ENCODE data around the gene SOX6. TPM values are rescaled to one million over a fixed set of nuclear protein-coding genes. Genes with fewer than 3 reads are reported as not detected.

SOX6 gene
- total RNA-seq, 4 donors from 2014 or later = 25.3 to 42.3 (median 37.4) TPM

- peak in 1 of 2 donors; percentile 13 for DNase-seq
- in situ Hi-C loops (cut with MboI; ENCODE audit: low sequenced_read_pairs in 4 of 4) = no loop called here
Observed at GRCh38 chr11:16356761-16357393, 531 bp upstream of the SOX6 start.

DNA sequence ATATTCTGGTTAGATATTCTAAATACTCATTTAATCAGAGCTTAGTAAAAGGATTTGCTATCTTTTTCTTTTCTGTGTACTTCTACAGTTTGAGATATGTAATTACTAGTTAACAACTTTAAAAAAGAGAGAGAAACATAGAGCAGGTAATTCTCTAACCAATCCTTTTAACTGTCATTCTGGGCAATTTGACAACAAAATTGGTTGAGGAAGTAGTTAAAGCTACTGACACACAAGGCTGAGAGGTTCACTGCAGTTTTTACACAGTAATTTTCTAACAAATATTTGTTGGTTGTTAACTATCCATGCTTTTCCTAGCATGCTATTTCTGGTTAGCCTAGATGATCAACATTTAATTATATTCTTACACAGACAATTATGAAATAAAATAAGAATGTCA, 3.6 kb downstream of the SOX6 start:
- TF ChIP-seq, protein P1, sequence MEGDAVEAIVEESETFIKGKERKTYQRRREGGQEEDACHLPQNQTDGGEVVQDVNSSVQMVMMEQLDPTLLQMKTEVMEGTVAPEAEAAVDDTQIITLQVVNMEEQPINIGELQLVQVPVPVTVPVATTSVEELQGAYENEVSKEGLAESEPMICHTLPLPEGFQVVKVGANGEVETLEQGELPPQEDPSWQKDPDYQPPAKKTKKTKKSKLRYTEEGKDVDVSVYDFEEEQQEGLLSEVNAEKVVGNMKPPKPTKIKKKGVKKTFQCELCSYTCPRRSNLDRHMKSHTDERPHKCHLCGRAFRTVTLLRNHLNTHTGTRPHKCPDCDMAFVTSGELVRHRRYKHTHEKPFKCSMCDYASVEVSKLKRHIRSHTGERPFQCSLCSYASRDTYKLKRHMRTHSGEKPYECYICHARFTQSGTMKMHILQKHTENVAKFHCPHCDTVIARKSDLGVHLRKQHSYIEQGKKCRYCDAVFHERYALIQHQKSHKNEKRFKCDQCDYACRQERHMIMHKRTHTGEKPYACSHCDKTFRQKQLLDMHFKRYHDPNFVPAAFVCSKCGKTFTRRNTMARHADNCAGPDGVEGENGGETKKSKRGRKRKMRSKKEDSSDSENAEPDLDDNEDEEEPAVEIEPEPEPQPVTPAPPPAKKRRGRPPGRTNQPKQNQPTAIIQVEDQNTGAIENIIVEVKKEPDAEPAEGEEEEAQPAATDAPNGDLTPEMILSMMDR (IDR thresholded peaks at IDR 0.05 in 4 of 5, conservative IDR thresholded peaks at IDR 0.05 in 1 of 5) = no peak
- no peak for TF ChIP-seq POLR2A (IDR thresholded peaks at IDR 0.05)
- H3K27ac ChIP-seq = peak overlapping the region; percentile 5 to 76 (median 64)
- peaks cover 52 to 59% of the 10 kb centered on the region in 2 donors for H3K4me1 ChIP-seq
- H3K9me3 ChIP-seq = no peaks in the 10 kb centered on the region
- no peaks in the 10 kb centered on the region for H3K27me3 ChIP-seq
- ATAC-seq (no peak), DNase-seq (no peak)
- in situ Hi-C loops (cut with MboI; ENCODE audit: low sequenced_read_pairs in 4 of 4) = no loop called here
- no peaks in the 10 kb centered on the region for H3K36me3 ChIP-seq
- no peak overlapping the region for H3K4me3 ChIP-seq
- intact Hi-C loops (cut with DNase I; ENCODE audit: low total_unique reads) = no loop called here

More at GRCh38 chr11:16356761-16357393, 531 bp upstream of the SOX6 start:
- Histone ChIP-seq H3K9me3 (no peaks in the 10 kb centered on the region), H3K27me3 (no peaks in the 10 kb centered on the region), H3K4me3 (peak overlapping the region in 2 of 4 donors; percentile 3 to 8), H3K27ac (peak overlapping the region; percentile 55 to 73 (median 68)), H3K36me3 (no peaks in the 10 kb centered on the region), H3K4me1 (peaks cover 50 to 61% of the 10 kb centered on the region in 2 donors)
- intact Hi-C loops (cut with DNase I; ENCODE audit: low total_unique reads) = loop anchor here (5.0 kb wide), 1 partner anchor 170 kb away; no protein-coding TSS in a partner anchor
- TF ChIP-seq, protein P1 (IDR thresholded peaks at IDR 0.05 in 4 of 5, conservative IDR thresholded peaks at IDR 0.05 in 1 of 5) = no peak
- TF ChIP-seq POLR2A (IDR thresholded peaks at IDR 0.05) = no peak
- ATAC-seq = peak; percentile 31 to 47

DNA sequence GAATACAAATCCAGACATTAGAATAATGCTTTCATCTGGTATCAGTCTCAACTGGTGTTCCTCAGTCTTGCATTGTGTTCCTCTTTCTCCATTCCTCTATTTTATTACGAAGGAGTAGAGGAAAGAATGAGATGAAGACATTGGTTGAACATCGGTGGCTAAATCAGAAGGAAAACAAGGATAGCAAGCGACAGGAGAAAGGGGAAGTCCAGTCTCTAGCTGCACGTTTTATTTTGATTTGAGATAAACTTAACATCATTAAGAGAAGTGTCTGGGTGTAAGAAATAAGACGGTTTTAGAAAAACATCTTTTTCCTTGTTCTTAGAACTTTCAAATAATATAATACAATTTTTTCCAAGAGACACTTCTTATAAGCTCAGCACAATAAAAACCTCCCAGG, 6.2 kb downstream of the SOX6 start:
- TF ChIP-seq POLR2A (IDR thresholded peaks at IDR 0.05) = no peak
- TF ChIP-seq, protein P1 (IDR thresholded peaks at IDR 0.05 in 4 of 5, conservative IDR thresholded peaks at IDR 0.05 in 1 of 5) = no peak
- H3K27ac ChIP-seq = peak overlapping the region in 3 of 4 donors; percentile 9 to 88 (median 55)
- intact Hi-C loops (cut with DNase I; ENCODE audit: low total_unique reads) (no loop called here), in situ Hi-C loops (cut with MboI; ENCODE audit: low sequenced_read_pairs in 4 of 4) (no loop called here)
- ATAC-seq = no peak
- H3K4me1 ChIP-seq = peaks cover 49 to 60% of the 10 kb centered on the region in 2 donors
- no peaks in the 10 kb centered on the region for H3K9me3 ChIP-seq
- no peaks in the 10 kb centered on the region for H3K36me3 ChIP-seq
- DNase-seq = no peak
- H3K4me3 ChIP-seq = no peak overlapping the region
- H3K27me3 ChIP-seq = no peaks in the 10 kb centered on the region

- peak overlapping the region; percentile 82 to 89 (median 85) for H3K27ac ChIP-seq
- in situ Hi-C loops (cut with MboI; ENCODE audit: low sequenced_read_pairs in 4 of 4) = no loop called here
- no peaks in the 10 kb centered on the region for H3K36me3 ChIP-seq
- intact Hi-C loops (cut with DNase I; ENCODE audit: low total_unique reads) = loop anchor here (2.0 to 5.0 kb wide), 2 partner anchors 51 to 259 kb away; no protein-coding TSS in a partner anchor
- DNase-seq (peak; percentile 63 to 77), ATAC-seq (peak; percentile 86 to 95)
- peaks cover 33 to 44% of the 10 kb centered on the region in 2 donors for H3K4me1 ChIP-seq
- H3K4me3 ChIP-seq = peak overlapping the region in 2 of 4 donors; percentile 5 to 21
- no peaks in the 10 kb centered on the region for H3K27me3 ChIP-seq
- TF ChIP-seq POLR2A (IDR thresholded peaks at IDR 0.05) = no peak
- H3K9me3 ChIP-seq = no peaks in the 10 kb centered on the region
Observed at GRCh38 chr11:16347928-16348685, 8.2 kb downstream of the SOX6 start.

DNA sequence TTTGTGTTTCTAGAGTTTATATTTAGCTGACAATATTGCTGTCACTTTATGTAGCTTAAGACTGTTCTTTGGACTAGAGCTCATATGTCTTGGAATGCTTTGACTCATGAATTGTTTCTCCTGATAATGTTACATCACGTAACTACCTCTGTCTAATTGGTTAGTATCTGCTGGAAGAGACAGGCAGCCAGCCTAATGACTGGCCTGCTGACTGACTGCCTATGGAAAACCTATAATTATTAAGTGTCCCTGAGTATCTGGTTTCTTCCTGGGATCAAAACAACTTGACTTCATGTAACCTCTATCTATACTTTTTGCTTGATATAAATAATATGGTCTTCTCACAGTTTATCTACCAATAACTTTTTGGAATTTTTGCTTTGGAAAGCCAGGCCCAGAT, 9.4 kb downstream of the SOX6 start:
- intact Hi-C loops (cut with DNase I; ENCODE audit: low total_unique reads) = loop anchor here (2.0 to 5.0 kb wide), 2 partner anchors 50 to 260 kb away; no protein-coding TSS in a partner anchor
- H3K27me3 ChIP-seq = no peaks in the 10 kb centered on the region
- peak overlapping the region in 2 of 4 donors; percentile 21 to 29 for H3K4me3 ChIP-seq
- DNase-seq = peak; percentile 13 to 49
- H3K36me3 ChIP-seq = no peaks in the 10 kb centered on the region
- peak; percentile 68 to 92 for ATAC-seq
- no peaks in the 10 kb centered on the region for H3K9me3 ChIP-seq
- in situ Hi-C loops (cut with MboI; ENCODE audit: low sequenced_read_pairs in 4 of 4) = no loop called here
- TF ChIP-seq, protein P1 (IDR thresholded peaks at IDR 0.05 in 4 of 5, conservative IDR thresholded peaks at IDR 0.05 in 1 of 5) = no peak
- no peak for TF ChIP-seq POLR2A (IDR thresholded peaks at IDR 0.05)
- H3K27ac ChIP-seq = peak overlapping the region; percentile 82 to 89 (median 85)
- peaks cover 32 to 38% of the 10 kb centered on the region in 2 donors for H3K4me1 ChIP-seq
